ENCODE data around the gene ANO1. TPM values are rescaled to one million over a fixed set of nuclear protein-coding genes. Genes with fewer than 3 reads are reported as not detected.

Gene ANO1
- polyA plus RNA-seq, 4 donors, result 1.1 to 8.3 (median 2.9) TPM; not detected in 1

DNA sequence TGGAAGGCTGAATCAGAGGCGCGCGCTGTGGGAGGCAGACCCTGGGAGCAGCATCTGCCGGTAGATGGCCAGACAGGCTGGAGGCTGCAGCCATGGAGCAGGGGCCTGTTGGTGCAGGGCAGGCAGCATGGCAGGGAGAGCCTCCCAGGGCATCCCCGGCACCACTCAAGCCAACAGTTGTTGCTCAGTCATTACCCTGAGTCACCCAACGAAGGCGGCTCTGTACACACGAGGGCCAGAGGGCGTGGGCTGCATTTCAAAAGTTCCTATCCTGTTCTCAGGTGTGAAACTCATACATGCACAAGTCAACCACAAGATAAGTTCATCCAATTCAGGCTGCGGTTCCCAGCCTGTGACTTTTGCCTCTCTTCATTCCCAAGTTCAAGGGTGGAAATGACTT is 2.6 kb downstream of the ANO1 start:
- peaks cover 10 to 49% (median 15%) of the 10 kb centered on the region in 3 donors for H3K27me3 ChIP-seq (ENCODE audit: control insufficient read depth in 3 of 3, insufficient read depth in 3 of 3, low read length in 3 of 3)
- no peaks in the 10 kb centered on the region for H3K9me3 ChIP-seq (ENCODE audit: control insufficient read depth in 2 of 2, insufficient read depth in 1 of 2, low read depth in 1 of 2, low read length in 1 of 2)
- H3K36me3 ChIP-seq (ENCODE audit: control insufficient read depth in 3 of 3, insufficient read depth in 2 of 3, low read depth in 1 of 3, low read length in 3 of 3), result no peaks in the 10 kb centered on the region
- WGBS, 3 donors, result 46 to 69% (median 58%) methylated on average over 10 of the region's 10 CpGs
- no peak overlapping the region for H3K4me3 ChIP-seq (ENCODE audit: low read depth in 1 of 3, low read length in 3 of 3)
- H3K4me1 ChIP-seq (ENCODE audit: control insufficient read depth in 3 of 3, insufficient read depth in 2 of 3, low read depth in 1 of 3, low read length in 2 of 3), result peaks cover 0 to 3% (median 0%) of the 10 kb centered on the region in 3 donors
- no peak for FAIRE-seq
- DNase-seq, result peak; percentile 32 to 34
- no peak overlapping the region for H3K27ac ChIP-seq (ENCODE audit: low read depth in 1 of 3, low read length in 2 of 3)

DNA sequence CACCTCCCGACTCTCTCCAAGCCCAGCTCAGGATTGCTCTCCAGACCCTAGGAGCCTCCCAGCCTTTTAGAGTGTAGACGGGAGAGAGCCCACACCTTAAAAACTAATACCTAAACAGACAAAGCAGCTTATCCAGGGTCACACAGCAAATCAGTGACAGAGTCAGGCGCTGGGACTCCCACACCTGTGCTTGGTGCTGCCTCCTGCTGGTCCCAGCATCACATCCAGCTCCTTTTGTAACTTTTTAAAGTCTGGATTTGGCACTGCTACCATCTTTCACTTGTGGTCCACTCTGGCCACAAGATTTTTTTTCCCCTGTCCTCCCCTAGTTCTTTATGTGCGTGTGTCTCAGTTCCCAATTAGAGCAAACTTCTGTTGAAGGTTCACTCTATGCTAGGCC is 4.7 kb downstream of the ANO1 start:
- DNase-seq, result peak in 1 of 2 donors; percentile 18
- no peak overlapping the region for H3K27ac ChIP-seq (ENCODE audit: low read depth in 1 of 3, low read length in 2 of 3)
- peaks cover 0 to 3% (median 0%) of the 10 kb centered on the region in 3 donors for H3K4me1 ChIP-seq (ENCODE audit: control insufficient read depth in 3 of 3, insufficient read depth in 2 of 3, low read depth in 1 of 3, low read length in 2 of 3)
- H3K27me3 ChIP-seq (ENCODE audit: control insufficient read depth in 3 of 3, insufficient read depth in 3 of 3, low read length in 3 of 3), result peaks cover 8 to 29% (median 9%) of the 10 kb centered on the region in 3 donors
- no peak overlapping the region for H3K4me3 ChIP-seq (ENCODE audit: low read depth in 1 of 3, low read length in 3 of 3)
- no peak for FAIRE-seq
- 72 to 84% (median 79%) methylated on average over 4 of the region's 4 CpGs for WGBS, 3 donors
- no peaks in the 10 kb centered on the region for H3K36me3 ChIP-seq (ENCODE audit: control insufficient read depth in 3 of 3, insufficient read depth in 2 of 3, low read depth in 1 of 3, low read length in 3 of 3)
- H3K9me3 ChIP-seq (ENCODE audit: control insufficient read depth in 2 of 2, insufficient read depth in 1 of 2, low read depth in 1 of 2, low read length in 1 of 2), result no peaks in the 10 kb centered on the region

DNA sequence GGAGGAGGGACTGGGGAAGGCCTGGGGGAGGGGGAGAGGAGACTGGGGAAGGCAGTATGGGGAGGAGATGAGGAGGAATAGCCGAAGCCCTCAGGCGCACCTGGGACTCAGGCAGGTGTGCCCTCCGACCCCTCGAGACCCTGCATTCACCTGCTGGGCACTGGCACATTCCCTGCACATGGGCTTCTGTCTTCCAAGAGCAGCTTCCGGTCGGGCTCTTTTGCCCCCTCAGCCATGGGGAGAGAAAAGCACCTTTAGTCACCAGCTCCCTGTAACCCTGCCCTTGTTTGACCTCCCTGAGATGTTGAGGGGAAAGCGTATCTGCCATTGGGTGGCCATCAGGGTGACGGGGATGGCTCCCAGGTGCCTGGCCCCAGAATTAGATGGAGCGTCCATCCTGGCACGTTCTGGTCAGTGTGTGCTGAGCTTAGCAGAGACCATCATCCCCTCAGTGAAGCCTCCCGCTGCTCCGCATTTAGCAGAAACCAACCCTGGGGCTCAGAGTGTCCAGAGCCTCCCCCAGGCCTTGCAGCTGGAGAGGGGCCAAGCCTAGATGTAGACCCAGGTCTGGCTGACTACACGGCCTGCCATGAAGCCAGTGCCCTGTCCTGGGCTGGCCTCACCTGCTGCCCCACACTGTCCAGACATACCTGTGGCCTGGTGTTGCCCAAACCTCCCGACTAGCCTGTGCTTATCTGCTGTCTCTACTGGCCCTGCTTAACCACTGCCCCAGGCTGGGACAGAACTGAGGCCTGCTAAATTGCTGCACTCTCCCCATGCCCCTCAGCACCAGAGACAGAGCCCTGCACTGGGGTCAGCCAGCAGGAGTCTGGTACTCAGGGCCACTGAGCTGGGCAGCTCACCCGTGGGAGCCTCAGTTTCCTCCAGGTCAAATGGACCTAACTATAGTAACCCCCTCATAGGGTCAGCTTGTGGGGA is 6.2 kb downstream of the ANO1 start:
- H3K4me3 ChIP-seq (ENCODE audit: low read depth in 1 of 3, low read length in 3 of 3), result no peak overlapping the region
- H3K27ac ChIP-seq (ENCODE audit: low read depth in 1 of 3, low read length in 2 of 3), result no peak overlapping the region
- DNase-seq (no peak), FAIRE-seq (no peak)
- H3K4me1 ChIP-seq (ENCODE audit: control insufficient read depth in 3 of 3, insufficient read depth in 2 of 3, low read depth in 1 of 3, low read length in 2 of 3), result peaks cover 0 to 3% (median 0%) of the 10 kb centered on the region in 3 donors
- H3K9me3 ChIP-seq (ENCODE audit: control insufficient read depth in 2 of 2, insufficient read depth in 1 of 2, low read depth in 1 of 2, low read length in 1 of 2), result no peaks in the 10 kb centered on the region
- 78 to 91% (median 80%) methylated on average over 15 of the region's 15 CpGs for WGBS, 3 donors
- H3K36me3 ChIP-seq (ENCODE audit: control insufficient read depth in 3 of 3, insufficient read depth in 2 of 3, low read depth in 1 of 3, low read length in 3 of 3), result no peaks in the 10 kb centered on the region
- H3K27me3 ChIP-seq (ENCODE audit: control insufficient read depth in 3 of 3, insufficient read depth in 3 of 3, low read length in 3 of 3), result peaks cover 0 to 21% (median 5%) of the 10 kb centered on the region in 3 donors

DNA sequence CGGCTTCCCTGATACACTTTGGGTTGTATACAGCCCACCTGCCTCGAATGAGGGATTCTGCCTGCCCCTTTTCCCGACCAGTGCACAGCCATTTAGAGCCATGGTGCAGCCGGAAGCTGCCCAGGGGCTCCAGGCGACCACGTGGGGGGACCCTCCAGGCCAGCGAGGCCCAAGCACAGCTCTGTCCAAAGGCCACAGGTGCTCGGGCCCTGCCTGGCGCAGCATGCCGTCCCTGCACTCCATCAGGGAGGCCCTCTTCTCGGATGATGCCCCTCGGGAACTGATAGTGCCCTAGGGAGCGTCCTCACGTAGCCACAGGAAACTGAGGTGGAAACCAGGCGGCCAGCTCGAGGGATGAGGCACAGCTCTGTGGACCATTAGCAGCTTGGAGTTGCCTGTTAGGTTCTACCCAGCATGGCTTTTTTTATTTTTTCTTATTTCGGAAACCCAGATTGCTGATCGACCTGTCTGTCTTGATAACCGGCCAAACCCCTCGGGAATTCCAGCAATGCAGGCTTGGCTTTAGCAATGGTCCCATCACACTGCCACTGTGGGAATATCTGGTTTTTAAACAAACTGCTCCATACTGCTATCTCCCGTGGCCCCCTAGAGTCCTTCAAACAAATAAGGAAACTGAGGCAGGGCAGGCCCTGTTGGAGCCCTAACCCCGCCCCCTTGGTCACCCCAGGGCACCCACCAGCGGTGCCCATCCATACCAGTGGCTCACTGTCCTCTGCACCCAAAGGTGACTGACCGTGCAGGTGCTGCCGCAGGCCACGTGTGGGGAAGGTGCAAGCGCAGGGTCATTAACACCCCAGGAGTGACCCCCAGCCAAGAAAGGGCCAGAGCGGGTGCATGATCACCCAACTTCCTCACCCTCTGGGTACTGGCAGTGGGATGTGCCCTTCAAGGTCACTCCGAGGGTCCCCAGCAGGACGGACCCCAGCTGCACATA is 8.0 kb downstream of the ANO1 start:
- Histone ChIP-seq H3K36me3 (ENCODE audit: control insufficient read depth in 3 of 3, insufficient read depth in 2 of 3, low read depth in 1 of 3, low read length in 3 of 3) (no peaks in the 10 kb centered on the region), H3K9me3 (ENCODE audit: control insufficient read depth in 2 of 2, insufficient read depth in 1 of 2, low read depth in 1 of 2, low read length in 1 of 2) (no peaks in the 10 kb centered on the region), H3K27ac (ENCODE audit: low read depth in 1 of 3, low read length in 2 of 3) (no peak overlapping the region), H3K27me3 (ENCODE audit: control insufficient read depth in 3 of 3, insufficient read depth in 3 of 3, low read length in 3 of 3) (peaks cover 0 to 7% (median 2%) of the 10 kb centered on the region in 3 donors), H3K4me1 (ENCODE audit: control insufficient read depth in 3 of 3, insufficient read depth in 2 of 3, low read depth in 1 of 3, low read length in 2 of 3) (peaks cover 0 to 3% (median 0%) of the 10 kb centered on the region in 3 donors), H3K4me3 (ENCODE audit: low read depth in 1 of 3, low read length in 3 of 3) (no peak overlapping the region)
- 68 to 79% (median 74%) methylated on average over 30 of the region's 30 CpGs for WGBS, 3 donors
- FAIRE-seq (no peak), DNase-seq (no peak)

DNA sequence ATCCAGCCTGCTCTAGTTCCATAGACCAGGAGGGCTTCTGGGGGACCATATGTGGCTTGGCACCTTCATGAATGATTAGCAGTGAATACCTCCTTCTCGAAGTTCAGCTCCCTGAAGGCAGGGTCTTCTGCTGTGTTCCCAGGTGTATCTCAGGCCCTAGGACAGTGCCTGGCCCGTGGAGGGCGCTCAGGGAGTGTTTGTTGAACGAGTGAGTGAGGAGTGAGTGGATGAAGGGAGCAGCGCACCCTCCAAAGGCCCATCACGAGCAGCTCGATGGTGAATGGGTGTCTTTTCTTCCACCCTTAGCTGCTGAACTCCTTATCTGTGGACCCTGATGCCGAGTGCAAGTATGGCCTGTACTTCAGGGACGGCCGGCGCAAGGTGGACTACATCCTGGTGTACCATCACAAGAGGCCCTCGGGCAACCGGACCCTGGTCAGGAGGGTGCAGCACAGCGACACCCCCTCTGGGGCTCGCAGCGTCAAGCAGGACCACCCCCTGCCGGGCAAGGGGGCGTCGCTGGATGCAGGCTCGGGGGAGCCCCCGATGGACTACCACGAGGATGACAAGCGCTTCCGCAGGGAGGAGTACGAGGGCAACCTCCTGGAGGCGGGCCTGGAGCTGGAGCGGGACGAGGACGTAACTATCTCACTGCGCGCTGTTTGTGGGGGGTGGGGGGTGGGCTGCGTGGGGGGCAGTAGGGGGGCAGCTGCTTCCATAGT is 9.5 kb downstream of the ANO1 start:
- Histone ChIP-seq H3K36me3 (ENCODE audit: control insufficient read depth in 3 of 3, insufficient read depth in 2 of 3, low read depth in 1 of 3, low read length in 3 of 3) (no peaks in the 10 kb centered on the region), H3K27ac (ENCODE audit: low read depth in 1 of 3, low read length in 2 of 3) (no peak overlapping the region), H3K9me3 (ENCODE audit: control insufficient read depth in 2 of 2, insufficient read depth in 1 of 2, low read depth in 1 of 2, low read length in 1 of 2) (no peaks in the 10 kb centered on the region), H3K4me1 (ENCODE audit: control insufficient read depth in 3 of 3, insufficient read depth in 2 of 3, low read depth in 1 of 3, low read length in 2 of 3) (peaks cover 0 to 3% (median 0%) of the 10 kb centered on the region in 3 donors), H3K4me3 (ENCODE audit: low read depth in 1 of 3, low read length in 3 of 3) (no peak overlapping the region), H3K27me3 (ENCODE audit: control insufficient read depth in 3 of 3, insufficient read depth in 3 of 3, low read length in 3 of 3) (peaks cover 0 to 2% (median 1%) of the 10 kb centered on the region in 3 donors)
- no peak for DNase-seq
- no peak for FAIRE-seq
- WGBS, 3 donors, result 66 to 72% (median 70%) methylated on average over 32 of the region's 32 CpGs

DNA sequence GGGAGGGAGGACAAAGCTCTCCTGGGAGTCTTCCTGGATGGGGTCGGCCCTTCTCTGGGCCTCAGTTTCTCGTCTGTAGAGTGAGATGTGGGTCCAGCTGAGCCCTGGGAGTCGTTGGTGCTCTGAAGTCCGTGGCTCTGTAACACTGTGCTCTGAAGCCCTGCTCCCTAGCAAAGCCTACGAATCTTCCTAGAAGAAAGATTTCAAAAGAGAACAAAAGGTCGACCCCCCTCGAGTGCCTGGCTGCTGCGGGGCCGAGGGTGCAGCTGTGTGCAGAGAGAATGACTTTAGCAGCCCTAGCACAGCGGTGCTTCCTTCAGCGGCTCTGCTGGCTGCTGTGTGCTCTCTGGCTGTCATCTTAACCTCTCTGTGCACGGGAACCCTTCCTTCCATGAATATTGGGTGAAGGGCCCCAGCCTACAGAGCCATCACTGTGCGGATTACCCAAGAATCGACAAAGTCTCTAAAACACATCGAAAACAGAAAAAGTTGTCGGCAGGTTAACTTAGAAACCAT is 10.7 kb downstream of the ANO1 start:
- 77 to 84% (median 77%) methylated on average over 16 of the region's 16 CpGs for WGBS, 3 donors
- H3K36me3 ChIP-seq (ENCODE audit: control insufficient read depth in 3 of 3, insufficient read depth in 2 of 3, low read depth in 1 of 3, low read length in 3 of 3), result no peaks in the 10 kb centered on the region
- no peak for FAIRE-seq

DNA sequence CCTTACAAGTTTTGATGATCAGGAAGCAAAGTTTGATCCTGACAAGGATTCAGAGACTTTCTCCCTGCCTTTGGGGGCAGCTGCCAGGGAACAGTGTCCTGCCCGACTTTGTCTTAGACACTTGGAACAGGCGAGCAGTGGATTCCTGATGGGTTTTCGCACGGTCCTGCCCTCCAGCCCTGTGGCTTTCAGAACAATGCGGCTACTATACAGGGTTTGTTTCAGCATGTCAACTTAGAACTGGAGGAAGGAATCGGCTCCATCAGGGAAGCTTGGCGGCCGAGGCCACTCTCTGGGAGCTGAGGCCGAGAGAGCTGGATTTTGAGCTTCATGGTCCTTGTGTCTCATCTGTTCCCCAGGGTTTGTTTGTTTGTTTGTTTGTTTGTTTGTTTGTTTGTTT is 11.5 kb downstream of the ANO1 start:
- no peaks in the 10 kb centered on the region for H3K9me3 ChIP-seq (ENCODE audit: control insufficient read depth in 2 of 2, insufficient read depth in 1 of 2, low read depth in 1 of 2, low read length in 1 of 2)
- DNase-seq, result no peak
- H3K4me1 ChIP-seq (ENCODE audit: control insufficient read depth in 3 of 3, insufficient read depth in 2 of 3, low read depth in 1 of 3, low read length in 2 of 3), result peaks cover 0 to 3% (median 0%) of the 10 kb centered on the region in 3 donors
- H3K27ac ChIP-seq (ENCODE audit: low read depth in 1 of 3, low read length in 2 of 3), result no peak overlapping the region
- WGBS, 3 donors, result 71 to 78% (median 74%) methylated on average over 9 of the region's 9 CpGs
- no peaks in the 10 kb centered on the region for H3K36me3 ChIP-seq (ENCODE audit: control insufficient read depth in 3 of 3, insufficient read depth in 2 of 3, low read depth in 1 of 3, low read length in 3 of 3)
- H3K27me3 ChIP-seq (ENCODE audit: control insufficient read depth in 3 of 3, insufficient read depth in 3 of 3, low read length in 3 of 3), result peaks cover 0 to 2% (median 0%) of the 10 kb centered on the region in 3 donors
- FAIRE-seq, result no peak
- no peak overlapping the region for H3K4me3 ChIP-seq (ENCODE audit: low read depth in 1 of 3, low read length in 3 of 3)

More for the DNA sequence above, 10.7 kb downstream of the ANO1 start:
- H3K4me3 ChIP-seq (ENCODE audit: low read depth in 1 of 3, low read length in 3 of 3), result no peak overlapping the region
- no peak overlapping the region for H3K27ac ChIP-seq (ENCODE audit: low read depth in 1 of 3, low read length in 2 of 3)
- peaks cover 0 to 3% (median 0%) of the 10 kb centered on the region in 3 donors for H3K4me1 ChIP-seq (ENCODE audit: control insufficient read depth in 3 of 3, insufficient read depth in 2 of 3, low read depth in 1 of 3, low read length in 2 of 3)
- H3K9me3 ChIP-seq (ENCODE audit: control insufficient read depth in 2 of 2, insufficient read depth in 1 of 2, low read depth in 1 of 2, low read length in 1 of 2), result no peaks in the 10 kb centered on the region
- no peak for DNase-seq
- peaks cover 0 to 2% (median 0%) of the 10 kb centered on the region in 3 donors for H3K27me3 ChIP-seq (ENCODE audit: control insufficient read depth in 3 of 3, insufficient read depth in 3 of 3, low read length in 3 of 3)

Measured in small intestine (tissue), 7 donors.